Measurements from ENCODE around the gene CLCA4.
"Not testable (repeated sequence)": the region's sequence is repeated elsewhere in the genome, so short reads cannot be mapped to it uniquely, and the experiment has no call there.

CLCA4 gene

DNA sequence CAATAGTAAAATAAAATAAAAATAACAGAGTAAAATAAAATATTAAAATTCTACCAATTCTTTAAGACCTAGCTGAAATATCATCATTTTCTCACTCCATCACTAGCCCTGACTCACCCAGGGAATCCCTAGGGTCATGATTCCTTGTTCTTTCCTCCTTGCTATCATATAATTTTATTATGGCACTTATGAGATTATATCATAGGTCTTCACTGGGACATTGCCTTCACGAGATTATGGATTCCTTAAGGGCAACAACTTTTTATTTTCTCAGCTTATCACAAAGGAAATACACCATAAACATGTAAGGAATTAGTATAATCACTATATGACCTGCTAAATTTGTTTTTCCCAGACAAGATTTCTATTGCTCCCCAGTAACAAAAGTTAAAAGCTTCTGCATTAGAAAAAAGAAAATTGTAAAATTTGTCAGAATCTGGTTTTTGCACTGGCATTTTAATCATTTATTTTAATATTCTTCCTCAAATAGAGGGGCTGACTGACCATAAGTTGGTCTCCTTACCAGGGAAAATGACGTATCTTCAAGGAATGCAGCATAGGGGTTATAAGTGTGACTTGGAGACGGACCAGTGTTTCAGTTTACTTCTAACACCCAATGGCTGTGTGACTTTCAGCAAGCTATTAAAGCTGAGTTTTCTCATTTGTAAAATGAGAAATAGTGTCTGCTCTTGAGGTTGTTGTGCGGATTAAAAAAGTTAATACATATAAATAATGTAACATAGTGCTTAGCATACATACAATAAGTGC lies 8.8 kb upstream of the CLCA4 start:
- DNase-seq (ENCODE audit: low read depth) = no peak

DNA sequence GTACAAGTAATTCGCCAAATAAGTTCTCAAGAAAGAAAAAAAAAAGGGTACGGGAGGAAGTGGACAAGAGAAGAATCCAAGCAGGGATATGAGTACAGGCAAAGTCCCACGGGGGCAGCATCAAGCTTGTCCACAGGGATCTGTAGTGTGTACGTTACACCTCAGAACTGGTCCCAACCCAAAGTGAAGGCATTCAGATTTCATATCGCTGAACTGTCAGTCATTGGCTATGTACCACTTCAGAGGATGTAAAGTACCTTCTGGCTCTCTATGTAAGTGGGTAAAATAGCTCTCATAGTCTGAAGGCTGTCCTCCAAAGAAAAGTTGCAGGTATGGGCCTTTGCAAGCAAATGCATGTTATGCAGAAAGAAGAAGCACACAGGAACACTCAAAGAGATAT lies 8.1 kb upstream of the CLCA4 start:
- DNase-seq (ENCODE audit: low read depth) = no peak

- no peak for DNase-seq (ENCODE audit: low read depth)
Measured at GRCh38 chr1:86541859-86542258, 5.0 kb upstream of the CLCA4 start.

DNA sequence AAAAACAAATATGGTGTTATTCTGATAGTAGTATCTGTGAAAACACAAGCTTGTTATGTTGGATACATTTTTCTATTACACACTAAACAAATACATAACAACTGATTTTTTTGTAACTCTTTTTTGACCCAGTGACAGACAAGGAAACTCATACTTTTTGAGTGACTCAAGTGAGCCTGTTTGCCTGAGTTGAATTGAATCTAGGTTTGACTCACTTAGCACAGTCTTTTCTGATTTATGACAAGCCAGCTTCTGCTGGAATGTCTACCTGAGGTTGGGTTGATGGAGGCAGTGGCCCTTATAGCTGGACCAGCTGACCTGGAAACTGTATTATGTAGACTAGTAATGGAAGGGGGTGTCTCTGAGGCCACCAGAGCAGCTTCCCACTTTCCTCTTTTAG lies 4.2 kb upstream of the CLCA4 start:
- DNase-seq (ENCODE audit: low read depth) = no peak

DNA sequence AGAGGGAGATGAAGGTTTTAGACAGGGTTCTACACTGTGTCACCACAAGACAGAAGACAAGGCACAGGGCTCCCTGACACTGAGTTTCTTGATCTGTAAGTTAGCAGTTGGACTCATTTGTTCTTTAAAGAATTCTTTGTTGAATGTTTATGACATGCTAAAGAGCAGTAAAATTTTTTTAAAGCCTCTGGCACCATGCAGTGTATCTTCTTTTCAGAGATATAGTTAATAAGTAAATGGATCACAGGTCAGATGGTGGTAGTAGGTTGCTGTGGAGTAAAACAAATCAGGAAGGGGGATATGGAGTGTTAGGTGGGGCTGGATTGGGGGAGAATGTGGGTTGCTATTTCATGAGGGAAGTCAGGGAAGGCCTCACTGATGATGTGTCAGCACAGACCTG lies 2.0 kb downstream of the CLCA4 start:
- DNase-seq (ENCODE audit: low read depth) = no peak

- DNase-seq (ENCODE audit: low read depth) = no peak
Measured at GRCh38 chr1:86551305-86551704, 4.4 kb downstream of the CLCA4 start.

GRCh38 chr1:86552376-86552775 lies 5.5 kb downstream of the CLCA4 start:
- DNase-seq (ENCODE audit: low read depth) = no peak

DNA sequence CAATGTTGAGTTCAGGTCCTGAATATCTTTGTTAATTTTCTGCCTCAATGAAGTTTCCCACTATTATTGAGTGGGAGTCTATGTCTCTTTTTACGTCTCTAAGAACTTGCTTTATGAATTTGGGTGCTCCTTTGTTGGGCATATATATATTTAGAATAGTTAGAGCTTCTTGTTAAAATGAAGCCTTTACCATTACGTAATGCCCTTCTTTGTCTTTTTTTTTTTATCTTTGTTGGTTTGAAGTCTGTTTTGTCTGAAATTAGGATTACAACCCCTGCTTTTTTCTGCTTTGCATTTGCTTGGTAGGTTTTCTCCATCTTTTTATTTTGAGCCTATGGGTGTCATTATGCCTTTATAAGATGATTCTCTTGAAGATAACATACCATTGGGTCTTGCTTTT lies 10.9 kb downstream of the CLCA4 start:
- no peak for DNase-seq (ENCODE audit: low read depth)

DNA sequence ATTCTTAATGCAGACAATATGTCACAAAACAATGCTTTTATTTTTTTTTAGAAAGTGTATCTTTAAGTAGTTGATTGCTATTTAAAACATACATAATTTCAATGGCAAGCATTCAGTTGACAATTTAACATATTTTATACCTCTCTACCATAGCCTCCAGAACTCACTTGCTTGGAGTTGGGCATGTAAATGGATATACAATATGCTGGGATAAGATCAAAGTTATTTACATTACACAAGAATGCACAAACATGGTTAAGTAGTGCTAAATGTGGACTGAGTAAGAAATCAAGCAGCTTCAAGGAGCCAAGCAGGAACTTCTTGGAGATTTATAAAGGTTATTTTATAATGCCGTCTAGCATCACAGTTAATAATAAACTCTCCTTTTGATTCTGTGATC lies 17.0 kb downstream of the CLCA4 start:
- no peak for DNase-seq (ENCODE audit: low read depth)

GRCh38 chr1:86567341-86567740 lies 20.5 kb downstream of the CLCA4 start:
- DNase-seq (ENCODE audit: low read depth) = no peak

GRCh38 chr1:86567878-86568277 lies 21.0 kb downstream of the CLCA4 start:
- DNase-seq (ENCODE audit: low read depth) = no peak

DNA sequence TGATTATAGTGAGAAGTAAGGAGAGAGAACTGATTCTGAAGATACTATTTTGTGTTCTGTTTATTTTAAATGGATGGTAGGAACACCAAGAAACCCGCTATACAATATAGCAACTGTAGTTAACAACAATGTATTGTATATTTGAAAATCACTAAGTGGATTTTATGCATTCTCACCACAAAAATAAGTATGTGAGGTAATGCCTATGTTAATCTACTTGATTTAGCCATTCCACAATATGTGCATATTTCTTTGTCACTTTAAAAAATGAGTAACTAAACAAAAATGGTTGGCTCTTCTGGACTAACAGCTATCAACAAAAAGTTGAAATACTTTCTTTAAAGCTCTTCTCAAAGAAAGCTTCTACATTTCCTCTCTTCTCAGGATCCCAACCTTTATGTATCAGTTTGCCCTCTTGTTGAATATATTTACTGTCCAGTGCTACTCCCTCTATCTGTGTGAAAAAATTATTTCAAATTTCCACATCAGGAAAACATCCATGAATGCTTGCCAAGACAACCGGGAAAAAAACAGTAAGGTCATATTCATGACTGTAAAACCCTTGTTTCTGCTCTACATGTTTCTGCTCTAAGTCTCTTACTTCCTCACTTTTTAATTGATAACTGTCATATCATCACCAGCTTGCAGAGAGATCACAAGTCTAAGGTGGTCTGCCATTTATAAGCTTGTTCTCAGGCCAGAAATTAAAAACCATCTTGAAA lies 27.0 kb downstream of the CLCA4 start:
- DNase-seq (ENCODE audit: low read depth) = no peak

GRCh38 chr1:86581231-86581630 lies 34.4 kb downstream of the CLCA4 start:
- no peak for DNase-seq (ENCODE audit: low read depth)

DNA sequence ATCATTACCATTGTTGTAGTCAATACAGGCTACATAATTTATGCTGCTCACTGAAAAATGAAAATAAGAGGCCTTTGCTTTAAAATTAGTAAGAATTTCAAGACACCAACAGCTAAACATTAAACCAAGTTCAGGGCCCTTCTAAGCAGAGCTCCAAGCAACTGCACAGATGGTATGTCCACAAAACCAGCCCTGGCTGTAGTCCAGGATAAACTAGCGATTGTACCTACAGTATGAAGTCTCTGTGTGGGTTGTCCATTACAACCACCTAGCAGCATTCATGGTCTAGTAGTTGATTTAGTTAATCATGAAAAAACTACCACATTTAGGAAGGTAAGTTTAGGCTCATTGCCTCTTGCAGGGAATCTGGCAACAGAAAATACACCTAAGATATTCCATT lies 35.3 kb downstream of the CLCA4 start:
- DNase-seq (ENCODE audit: low read depth) = no peak

DNA sequence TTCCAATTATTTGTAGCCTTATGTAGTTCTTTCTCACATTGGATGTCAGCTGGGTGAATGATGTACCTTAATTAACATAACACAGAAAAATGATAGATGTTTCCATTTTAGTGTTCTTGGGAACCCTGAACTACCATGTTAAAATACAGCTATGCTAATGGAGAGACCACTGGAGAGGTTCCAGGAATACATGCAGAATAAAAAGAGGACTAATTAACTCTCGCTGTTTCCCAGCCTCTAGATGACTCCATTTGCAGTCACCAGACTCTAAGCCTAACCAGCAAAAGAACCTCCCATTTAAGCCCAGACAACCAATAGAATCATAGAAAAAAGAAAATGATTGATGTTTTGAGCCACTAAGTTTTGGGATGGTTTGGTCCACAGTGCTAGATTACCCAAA lies 36.2 kb downstream of the CLCA4 start:
- no peak for DNase-seq (ENCODE audit: low read depth)

GRCh38 chr1:86583593-86583992 lies 36.7 kb downstream of the CLCA4 start:
- no peak for DNase-seq (ENCODE audit: low read depth)

GRCh38 chr1:86594284-86594770 lies 47.4 kb downstream of the CLCA4 start:
- no peak for DNase-seq (ENCODE audit: low read depth)

GRCh38 chr1:86596224-86596623 lies 49.3 kb downstream of the CLCA4 start:
- DNase-seq (ENCODE audit: low read depth) = no peak

GRCh38 chr1:86596741-86597290 lies 49.9 kb downstream of the CLCA4 start:
- no peak for DNase-seq (ENCODE audit: low read depth)

DNA sequence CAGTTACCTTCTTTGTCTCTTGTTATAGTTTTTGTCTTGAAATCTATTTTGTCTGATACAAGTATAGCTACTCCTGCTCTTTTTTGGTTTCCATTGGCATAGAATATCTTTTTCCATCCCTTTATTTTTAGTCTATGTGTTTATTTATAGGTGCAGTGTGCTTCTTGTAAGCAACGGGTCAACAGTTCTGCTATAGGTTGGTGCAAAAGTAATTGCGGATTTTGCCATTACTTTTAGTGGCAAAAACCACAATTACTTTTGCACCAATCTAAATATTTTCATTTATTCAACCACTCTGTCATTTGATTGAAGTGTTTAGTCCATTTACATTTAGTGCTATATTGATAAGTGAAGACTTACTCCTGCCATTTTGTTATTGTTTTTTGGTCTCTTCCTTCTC lies 59.2 kb downstream of the CLCA4 start:
- not testable (repeated sequence) for DNase-seq (ENCODE audit: low read depth)

GRCh38 chr1:86616433-86616832 lies 69.6 kb downstream of the CLCA4 start:
- no peak for DNase-seq (ENCODE audit: low read depth)

DNA sequence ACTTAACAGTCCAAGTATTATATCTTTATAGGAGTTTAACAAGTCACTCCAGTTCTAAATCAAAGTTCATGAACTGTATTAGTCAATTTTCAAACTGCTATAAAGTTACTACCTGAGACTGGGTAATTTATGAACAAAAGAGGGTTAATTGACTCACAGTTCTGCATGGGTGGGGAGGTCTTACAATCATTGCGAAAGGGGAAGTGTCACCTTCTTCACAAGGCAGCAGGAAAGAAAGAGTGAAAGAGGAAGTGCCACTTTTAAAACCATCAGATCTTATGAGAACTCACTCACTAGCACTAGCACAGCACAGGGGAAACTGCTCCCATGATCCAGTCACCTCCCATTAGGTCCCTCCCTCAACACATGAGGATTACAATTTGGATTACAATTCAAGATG lies 70.0 kb downstream of the CLCA4 start:
- DNase-seq (ENCODE audit: low read depth) = no peak

GRCh38 chr1:86618358-86618757 lies 71.5 kb downstream of the CLCA4 start:
- no peak for DNase-seq (ENCODE audit: low read depth)

Data from activated T-cell treated with anti-CD3 and anti-CD28 coated beads for 48 hours (primary cell).